CD14-positive monocyte (primary cell): Measurements from ENCODE around the gene DMBX1. TPM values are rescaled to one million over a fixed set of nuclear protein-coding genes. Genes with fewer than 3 reads are reported as not detected.
A peak's percentile ranks its signal among the peaks of the same experiment; 100 is the strongest.

Experiments used
- DNase-seq, 3 donors: peaks; one replicate each; pipeline ENCODE4 v3.0.0-alpha.2; 2011 to 2022
- H2AFZ ChIP-seq: 2 replicates; pipeline ENCODE4 v1.6.0; 2012; ENCODE audit warnings: mild to moderate bottlenecking, low read depth, low read length, inconsistent platforms; ENCODE audit not compliant: insufficient read depth, poor library complexity, severe bottlenecking
- H3K27ac ChIP-seq, 2 donors: 1 replicate in 1 of 2; 2 replicates in 1 of 2; pipeline ENCODE4 v1.5.1; 2012 to 2013; ENCODE audit warnings: low read length in 2 of 2, control low read depth in 1 of 2, inconsistent platforms in 1 of 2, low read depth in 1 of 2, mild to moderate bottlenecking in 1 of 2
- H3K27me3 ChIP-seq, 2 donors: one replicate each; pipeline versions ENCODE4 v1.6.0 to v1.6.1; 2011 to 2013; ENCODE audit warnings: low read length in 2 of 2; ENCODE audit not compliant: control insufficient read depth in 2 of 2, insufficient read depth in 2 of 2
- H3K36me3 ChIP-seq, 2 donors: replicated peaks in 1 of 2; 1 replicate in 1 of 2; 2 replicates in 1 of 2; pipeline versions ENCODE4 v1.5.1 to v1.6.1; 2012 to 2013; ENCODE audit warnings: low read length in 2 of 2, control low read depth in 1 of 2, inconsistent platforms in 1 of 2, mild to moderate bottlenecking in 1 of 2; ENCODE audit not compliant: insufficient read depth in 2 of 2, control insufficient read depth in 1 of 2
- H3K4me1 ChIP-seq, 2 donors: 1 replicate in 1 of 2; 2 replicates in 1 of 2; pipeline versions ENCODE4 v1.5.1 to v1.6.1; 2012 to 2013; ENCODE audit warnings: low read length in 2 of 2, control low read depth in 1 of 2, inconsistent platforms in 1 of 2, mild to moderate bottlenecking in 1 of 2, moderate library complexity in 1 of 2; ENCODE audit not compliant: insufficient read depth in 2 of 2, control insufficient read depth in 1 of 2
- H3K4me2 ChIP-seq: replicated peaks from 2 replicates; pipeline ENCODE3; 2012; ENCODE audit warnings: low read length, moderate library complexity, mild to moderate bottlenecking; ENCODE audit not compliant: poor library complexity, severe bottlenecking; ENCODE audit errors: extremely low read depth
- H3K4me3 ChIP-seq, 3 experiments: fragments of 200-600 bp in 1 of 3; sonication (generic) in 1 of 3; replicated peaks in 1 of 3; 1 replicate in 2 of 3; 2 replicates in 1 of 3; pipeline ENCODE4 v1.5.1; 2011 to 2013; ENCODE audit warnings: low read length in 3 of 3, mild to moderate bottlenecking in 3 of 3, control low read depth in 2 of 3, low read depth in 2 of 3, inconsistent platforms in 1 of 3, moderate library complexity in 1 of 3
- H3K79me2 ChIP-seq: 2 replicates; pipeline ENCODE4 v1.6.0; 2012; ENCODE audit warnings: mild to moderate bottlenecking, control low read depth, inconsistent platforms, low read length, moderate library complexity; ENCODE audit not compliant: insufficient read depth
- H3K9ac ChIP-seq: 2 replicates; pipeline ENCODE4 v1.6.0; 2017; ENCODE audit warnings: low read length, mild to moderate bottlenecking; ENCODE audit not compliant: insufficient read depth, poor library complexity, severe bottlenecking
- H3K9me3 ChIP-seq, 2 donors: replicated peaks in 1 of 2; 1 replicate in 1 of 2; 2 replicates in 1 of 2; pipeline versions ENCODE4 v1.5.1 to v1.6.1; 2012 to 2013; ENCODE audit warnings: low read length in 2 of 2, control low read depth in 1 of 2; ENCODE audit not compliant: control insufficient read depth in 1 of 2, insufficient read depth in 1 of 2
- H4K20me1 ChIP-seq: 2 replicates; pipeline ENCODE4 v1.6.0; 2012; ENCODE audit warnings: mild to moderate bottlenecking, low read length, control low read depth, moderate library complexity; ENCODE audit not compliant: insufficient read depth
- H3K27ac Mint-ChIP-seq, 7 donors: one replicate each; pipeline ENCODE4 v1.8.0; 2020; ENCODE audit warnings: mild to moderate bottlenecking in 7 of 7, mixed read lengths in 7 of 7, moderate library complexity in 6 of 7, inconsistent platforms in 2 of 7
- H3K27me3 Mint-ChIP-seq, 3 donors: one replicate each; pipeline ENCODE4 v1.8.0; 2021 to 2022; ENCODE audit warnings: low read depth in 3 of 3, mild to moderate bottlenecking in 3 of 3, mixed read lengths in 3 of 3, moderate library complexity in 3 of 3, inconsistent platforms in 1 of 3
- H3K36me3 Mint-ChIP-seq, 2 donors: one replicate each; pipeline ENCODE4 v1.8.0; 2020; ENCODE audit warnings: mixed read lengths in 2 of 2, inconsistent platforms in 1 of 2, mild to moderate bottlenecking in 1 of 2
- H3K4me1 Mint-ChIP-seq: one replicate; pipeline ENCODE4 v1.8.0; 2020; ENCODE audit warnings: mild to moderate bottlenecking, mixed read lengths
- H3K4me3 Mint-ChIP-seq, 2 donors: one replicate each; pipeline ENCODE4 v1.8.0; 2020; ENCODE audit warnings: mild to moderate bottlenecking in 2 of 2, mixed read lengths in 2 of 2, moderate library complexity in 1 of 2
- H3K9me3 Mint-ChIP-seq, 7 donors: one replicate each; pipeline ENCODE4 v1.8.0; 2020 to 2022; ENCODE audit warnings: mixed read lengths in 7 of 7, mild to moderate bottlenecking in 6 of 7, moderate library complexity in 6 of 7, inconsistent platforms in 2 of 7
- CTCF ChIP-seq: fragments of 200-600 bp; IDR thresholded peaks from one replicate; pipeline ENCODE4 v1.8.0; 2022; ENCODE audit warnings: antibody characterized with exemption, mild to moderate bottlenecking
- WGBS: methylation state at CpG from one replicate; pipeline ENCODE4 v1.1.5; 2013; ENCODE audit warnings: missing lambda C conversion rate; ENCODE audit not compliant: insufficient coverage; 5-methylcytosine and 5-hydroxymethylcytosine counted together
- intact Hi-C, 2 donors: fragments of 100-400 bp; cut with micrococcal nuclease; formaldehyde crosslinking; loops; one replicate each; pipeline versions ENCODE4 v1.15.0 to v1.15.1; 2023
- polyA plus RNA-seq, 3 donors: library from polyadenylated mRNA; depleted of rRNA in 1 of 3; unstranded in 2 of 3; stranded (reverse) in 1 of 3; fragments of 300-500 nt in 2 of 3; fragments of >200 nt in 1 of 3; fragmentation: Illumina TruSeq in 2 of 3; gene quantifications; 1 replicate in 2 of 3; 2 replicates in 1 of 3; pipeline ENCODE4 v1.2.3, GENCODE V29; 2012 to 2021

The DMBX1 gene
- polyA plus RNA-seq, 3 donors, result not detected

GRCh38 chr1:46529031-46529630 is 39.5 kb downstream of the DMBX1 start:
- intact Hi-C loops, result loop anchor here (2.0 to 10.0 kb wide), 4 partner anchors 84 to 197 kb away; no protein-coding TSS in a partner anchor
- H3K27ac ChIP-seq, result no peak overlapping the region
- no peaks in the 10 kb centered on the region for H3K36me3 ChIP-seq
- H3K9ac ChIP-seq, result no peak overlapping the region
- no peak for TF ChIP-seq CTCF
- H2AFZ ChIP-seq, result no peak overlapping the region
- no peaks in the 10 kb centered on the region for H3K79me2 ChIP-seq
- peaks cover 10 to 51% of the 10 kb centered on the region in 2 donors for H3K27me3 ChIP-seq
- Mint-ChIP-seq H3K4me1 (peaks cover 5% of the 10 kb centered on the region), H3K27me3 (peaks cover 40 to 80% (median 48%) of the 10 kb centered on the region in 3 donors), H3K9me3 (peaks cover 0 to 6% (median 1%) of the 10 kb centered on the region in 7 donors), H3K36me3 (peaks cover 0 to 4% of the 10 kb centered on the region in 2 donors), H3K27ac (no peak overlapping the region), H3K4me3 (peak overlapping the region in 1 of 2 donors; percentile 66)
- DNase-seq, result no peak
- no peaks in the 10 kb centered on the region for H3K9me3 ChIP-seq
- H3K4me2 ChIP-seq, result no peak overlapping the region
- H3K4me1 ChIP-seq, result peaks cover 3 to 6% of the 10 kb centered on the region in 2 donors
- no peak overlapping the region for H3K4me3 ChIP-seq
- WGBS, result 72% methylated on average over 4 of the region's 4 CpGs
- no peaks in the 10 kb centered on the region for H4K20me1 ChIP-seq

- Histone ChIP-seq H2AFZ (no peak overlapping the region), H3K4me3 (no peak overlapping the region), H4K20me1 (no peaks in the 10 kb centered on the region), H3K27me3 (peaks cover 15 to 56% of the 10 kb centered on the region in 2 donors), H3K9me3 (no peaks in the 10 kb centered on the region), H3K9ac (no peak overlapping the region), H3K36me3 (no peaks in the 10 kb centered on the region), H3K4me2 (no peak overlapping the region), H3K79me2 (no peaks in the 10 kb centered on the region), H3K4me1 (peaks cover 3 to 6% of the 10 kb centered on the region in 2 donors), H3K27ac (no peak overlapping the region)
- Mint-ChIP-seq H3K36me3 (peaks cover 0 to 4% of the 10 kb centered on the region in 2 donors), H3K27me3 (peaks cover 48 to 80% (median 51%) of the 10 kb centered on the region in 3 donors), H3K27ac (no peak overlapping the region), H3K4me3 (peak overlapping the region in 1 of 2 donors; percentile 2), H3K9me3 (peaks cover 0 to 6% (median 1%) of the 10 kb centered on the region in 7 donors), H3K4me1 (peaks cover 5% of the 10 kb centered on the region)
- no peak for TF ChIP-seq CTCF
- intact Hi-C loops, result loop anchor here in 1 of 2 donors (10.0 kb wide), 1 partner anchor 194 kb away; no protein-coding TSS in a partner anchor
- DNase-seq, result no peak
- WGBS, result 50% methylated on average over 1 of the region's 3 CpGs
Observed at GRCh38 chr1:46530311-46530710, 40.7 kb downstream of the DMBX1 start.
